NB4 (cell line): ENCODE results near the gene DAAM1.
A peak's percentile ranks its signal among the peaks of the same experiment; 100 is the strongest.

ENCODE experiments used
- DNase-seq: peaks from one replicate; pipeline ENCODE4 v3.0.0; 2010; ENCODE audit warnings: low read depth
- H3K4me3 ChIP-seq: one replicate; pipeline ENCODE4 v1.5.1; 2011; ENCODE audit warnings: mild to moderate bottlenecking, low read depth, low read length, moderate library complexity
- MYC ChIP-seq: IDR thresholded peaks from 2 replicates; pipeline ENCODE4 v1.6.1; 2011; ENCODE audit warnings: low read depth, low read length
- POLR2A ChIP-seq: IDR thresholded peaks from 2 replicates; pipeline ENCODE4 v1.6.1; 2011; ENCODE audit warnings: mild to moderate bottlenecking; ENCODE audit not compliant: insufficient read length; ENCODE audit errors: extremely low read depth
- TF ChIP-seq, protein P1 (sequence below): IDR thresholded peaks from 2 replicates; pipeline ENCODE4 v1.6.1; 2011; ENCODE audit warnings: low read depth, low read length
- TF ChIP-seq, protein P2 (sequence below): IDR thresholded peaks from one replicate; pipeline ENCODE4 v1.5.1; 2012; ENCODE audit warnings: low read depth, low read length

DAAM1 gene

DNA sequence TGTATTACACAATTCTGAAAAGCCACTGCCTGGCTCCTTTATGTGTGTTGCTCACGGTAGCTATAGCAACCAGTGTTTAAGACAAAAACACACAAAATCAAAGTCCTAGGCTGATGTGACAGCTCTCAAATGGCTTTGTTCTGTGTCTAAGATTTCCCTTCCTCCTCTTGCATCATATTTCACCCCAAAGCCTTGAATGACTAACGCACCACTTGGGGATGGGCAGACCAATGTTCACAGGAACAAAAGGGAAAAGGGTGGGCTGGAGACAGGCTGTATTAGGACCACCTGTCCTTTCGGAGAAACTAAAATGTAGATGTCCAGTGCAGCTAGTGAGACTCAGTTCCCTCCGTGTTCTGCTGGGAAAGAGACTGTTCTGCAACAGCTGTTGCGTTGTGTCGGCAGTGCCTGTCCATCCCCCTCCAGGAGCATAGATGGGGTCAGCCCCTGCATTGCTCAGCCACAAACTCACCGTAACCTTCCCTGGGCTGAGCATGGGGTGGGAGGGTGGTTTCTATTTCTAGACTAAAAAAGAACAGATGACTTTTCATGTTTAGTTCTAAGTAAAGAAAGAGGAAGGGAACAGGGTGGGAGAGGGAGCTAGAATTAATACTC is 26.8 kb upstream of the DAAM1 start:
- H3K4me3 ChIP-seq = no peak overlapping the region
- peak; percentile 55 for DNase-seq
- TF ChIP-seq, protein P1, sequence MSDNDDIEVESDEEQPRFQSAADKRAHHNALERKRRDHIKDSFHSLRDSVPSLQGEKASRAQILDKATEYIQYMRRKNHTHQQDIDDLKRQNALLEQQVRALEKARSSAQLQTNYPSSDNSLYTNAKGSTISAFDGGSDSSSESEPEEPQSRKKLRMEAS = no peak
- no peak for TF ChIP-seq POLR2A
- TF ChIP-seq, protein P2, sequence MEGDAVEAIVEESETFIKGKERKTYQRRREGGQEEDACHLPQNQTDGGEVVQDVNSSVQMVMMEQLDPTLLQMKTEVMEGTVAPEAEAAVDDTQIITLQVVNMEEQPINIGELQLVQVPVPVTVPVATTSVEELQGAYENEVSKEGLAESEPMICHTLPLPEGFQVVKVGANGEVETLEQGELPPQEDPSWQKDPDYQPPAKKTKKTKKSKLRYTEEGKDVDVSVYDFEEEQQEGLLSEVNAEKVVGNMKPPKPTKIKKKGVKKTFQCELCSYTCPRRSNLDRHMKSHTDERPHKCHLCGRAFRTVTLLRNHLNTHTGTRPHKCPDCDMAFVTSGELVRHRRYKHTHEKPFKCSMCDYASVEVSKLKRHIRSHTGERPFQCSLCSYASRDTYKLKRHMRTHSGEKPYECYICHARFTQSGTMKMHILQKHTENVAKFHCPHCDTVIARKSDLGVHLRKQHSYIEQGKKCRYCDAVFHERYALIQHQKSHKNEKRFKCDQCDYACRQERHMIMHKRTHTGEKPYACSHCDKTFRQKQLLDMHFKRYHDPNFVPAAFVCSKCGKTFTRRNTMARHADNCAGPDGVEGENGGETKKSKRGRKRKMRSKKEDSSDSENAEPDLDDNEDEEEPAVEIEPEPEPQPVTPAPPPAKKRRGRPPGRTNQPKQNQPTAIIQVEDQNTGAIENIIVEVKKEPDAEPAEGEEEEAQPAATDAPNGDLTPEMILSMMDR = no peak
- no peak for TF ChIP-seq MYC

DNA sequence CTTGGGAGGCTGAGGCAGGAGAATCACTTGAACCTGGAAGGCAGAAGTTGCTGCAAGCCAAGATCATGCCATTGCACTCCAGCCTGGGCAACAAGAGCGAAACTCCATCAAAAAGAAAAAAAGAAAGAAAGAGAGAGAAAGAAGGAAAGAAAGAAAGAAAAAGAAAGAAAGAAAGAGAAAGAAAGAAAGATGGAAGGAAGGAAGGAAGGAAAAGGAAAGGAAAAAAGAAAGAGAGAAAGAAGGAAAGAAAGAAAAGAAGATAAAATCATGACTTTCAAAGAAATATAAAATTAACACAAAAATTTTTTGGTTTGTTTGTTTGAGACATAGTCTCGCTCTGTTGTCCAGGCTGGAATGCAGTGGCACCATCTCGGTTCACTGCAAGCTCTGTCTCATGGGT is 22.2 kb upstream of the DAAM1 start:
- DNase-seq = no peak
- TF ChIP-seq, protein P2 = no peak
- TF ChIP-seq, protein P1 = no peak
- no peak for TF ChIP-seq POLR2A
- TF ChIP-seq MYC = no peak
- no peak overlapping the region for H3K4me3 ChIP-seq

DNA sequence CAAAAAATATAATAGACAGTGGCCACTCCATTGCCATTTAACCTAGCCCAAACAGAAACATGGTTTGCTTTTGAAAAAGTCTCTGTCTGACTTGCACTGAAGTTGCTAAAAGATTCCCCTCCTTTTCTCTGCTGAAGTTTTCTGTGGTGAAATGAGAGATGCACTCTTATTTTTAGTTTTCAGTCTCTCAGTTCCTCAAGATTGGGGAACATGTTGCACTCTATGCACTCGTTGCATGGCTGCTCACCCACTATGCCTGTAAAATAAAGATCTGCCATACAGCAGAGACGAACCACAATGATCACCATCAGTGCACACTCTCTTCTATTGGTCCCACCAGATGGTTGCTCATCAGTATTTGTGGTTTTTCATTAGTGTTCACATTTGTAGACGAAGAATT is 13.1 kb upstream of the DAAM1 start:
- no peak overlapping the region for H3K4me3 ChIP-seq
- no peak for TF ChIP-seq MYC
- TF ChIP-seq, protein P2 = no peak
- TF ChIP-seq, protein P1 = no peak
- no peak for TF ChIP-seq POLR2A
- no peak for DNase-seq

DNA sequence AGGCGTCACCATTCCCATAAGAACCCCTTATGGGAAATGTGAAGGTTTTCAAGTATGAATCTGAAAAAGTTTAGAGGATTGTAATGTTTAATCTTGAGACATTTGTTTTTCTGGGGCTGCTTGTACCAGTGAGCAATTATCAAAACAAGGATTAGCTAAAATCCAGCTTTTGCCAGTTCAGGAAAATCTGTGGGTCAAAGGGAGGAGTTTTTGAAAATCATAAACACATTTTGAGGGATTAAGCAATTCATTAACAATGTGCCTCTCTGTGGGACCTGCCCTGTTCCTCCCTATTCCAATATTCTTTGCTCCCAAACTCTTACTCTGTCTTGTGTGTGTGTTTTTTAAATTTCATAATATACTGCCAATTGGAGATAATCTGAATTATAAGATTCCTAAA is 11.7 kb upstream of the DAAM1 start:
- H3K4me3 ChIP-seq = no peak overlapping the region
- DNase-seq = no peak
- no peak for TF ChIP-seq MYC
- TF ChIP-seq, protein P2 = no peak
- no peak for TF ChIP-seq POLR2A
- TF ChIP-seq, protein P1 = no peak

DNA sequence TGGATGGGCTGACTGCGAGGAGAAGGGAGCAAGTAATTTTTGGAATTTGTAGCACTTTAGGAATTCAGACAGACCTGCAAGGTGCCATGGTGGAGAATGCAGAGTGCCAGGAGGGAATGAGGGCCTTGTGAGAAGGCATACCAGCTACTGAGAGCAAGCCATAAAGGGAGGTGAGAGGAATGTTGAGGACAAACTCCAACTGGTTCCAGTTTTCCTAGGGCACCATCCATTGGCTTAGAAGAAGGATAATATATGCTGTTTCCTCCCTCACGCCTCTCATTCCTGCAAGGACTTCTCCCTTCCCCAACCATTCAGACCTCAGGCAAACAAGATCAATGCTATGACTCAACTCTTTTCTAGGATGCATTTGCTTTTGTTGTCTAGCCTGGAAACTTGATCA is 11.2 kb upstream of the DAAM1 start:
- no peak overlapping the region for H3K4me3 ChIP-seq
- TF ChIP-seq, protein P1 = no peak
- no peak for TF ChIP-seq MYC
- TF ChIP-seq POLR2A = no peak
- TF ChIP-seq, protein P2 = no peak
- no peak for DNase-seq

DNA sequence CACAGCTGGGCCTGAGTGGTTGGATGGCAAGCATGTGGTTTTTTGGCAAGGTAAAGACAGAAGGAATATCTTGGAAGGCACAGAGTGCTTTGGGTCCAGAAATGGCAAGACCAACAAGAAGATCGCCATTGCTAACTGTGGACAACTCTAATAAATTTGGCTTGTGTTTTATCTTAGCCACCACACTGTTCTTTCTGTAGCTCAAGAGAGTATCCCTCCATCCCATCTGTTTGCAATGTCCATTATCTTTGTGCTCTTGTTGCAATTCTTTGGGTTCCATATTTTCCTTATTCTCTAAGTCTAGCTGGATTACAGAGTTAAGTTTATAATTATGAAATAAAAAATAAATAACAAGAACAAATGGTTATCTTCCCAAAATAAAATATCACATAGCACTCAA is 6.7 kb upstream of the DAAM1 start:
- no peak for DNase-seq
- TF ChIP-seq, protein P2 = no peak
- TF ChIP-seq POLR2A (no peak), MYC (no peak)
- TF ChIP-seq, protein P1 = no peak
- no peak overlapping the region for H3K4me3 ChIP-seq
